OCI-LY1 (cell line): ENCODE results near the gene TTC8.

Source experiments
- CTCF ChIP-seq: fragments of 200-600 bp; sonication (generic), shearing (Covaris generic); IDR thresholded peaks from 2 replicates; pipeline ENCODE4 v1.5.1; 2017; ENCODE audit warnings: mild to moderate bottlenecking, antibody characterized with exemption, low read length, moderate library complexity, mixed read lengths
- EZH2 ChIP-seq: fragments of 200-600 bp; sonication (generic), shearing (Covaris generic); IDR thresholded peaks from 2 replicates; pipeline ENCODE4 v1.8.0; 2017; ENCODE audit warnings: borderline replicate concordance, mixed run types, mild to moderate bottlenecking, antibody characterized with exemption, low read length, moderate library complexity, mixed read lengths

- TF ChIP-seq CTCF (no peak), EZH2 (no peak)
These were observed 13.6 kb downstream of the TTC8 start for GRCh38 chr14:88838015-88838414.
